ENCODE measurements around the gene RAB15. TPM values are rescaled to one million over a fixed set of nuclear protein-coding genes. Genes with fewer than 3 reads are reported as not detected.
A peak's percentile ranks its signal among the peaks of the same experiment; 100 is the strongest.

RAB15 gene
- total and polyA plus RNA-seq, 2 of the 8 experiments (the other 6 are each of a cell fraction or from before 2014, with no cell fraction given) = 38.8 to 58.1 TPM

GRCh38 chr14:64970041-64970440 is 2.1 kb downstream of the RAB15 start:
- H2AK5ac ChIP-seq (ENCODE audit: low read depth, low read length) = peak overlapping the region; percentile 88; the same call in 1 of the 2 replicates
- 96% methylated on average over 3 of the region's 3 CpGs; no CpG with 5 or more reads in 1 of the 2 experiments for WGBS, 2 experiments (ENCODE audit: extremely low coverage in 1 of 2, insufficient coverage in 1 of 2, insufficient read length in 1 of 2, insufficient replicate concordance in 2 of 2, low coverage in 1 of 2, low lambda C conversion rate in 2 of 2, missing lambda C conversion rate in 1 of 2)
- peak overlapping the region in 1 of 2 experiments; percentile 85; a peak in 1 of 4 replicates for H3K4me2 ChIP-seq (ENCODE audit: insufficient read depth in 1 of 2, low read depth in 2 of 2, low read length in 2 of 2)
- H3K79me2 ChIP-seq (ENCODE audit: control insufficient read depth in 1 of 2, insufficient read depth in 2 of 2, low read length in 2 of 2) = peaks cover 0 to 12% of the 10 kb centered on the region in 2 experiments; a peak in 1 of 4 replicates
- H3K23me2 ChIP-seq (ENCODE audit: low read depth, low read length) = no peaks in the 10 kb centered on the region; the same call in 1 of the 2 replicates
- H3K4me1 ChIP-seq (replicated peaks in 1 of 4; ENCODE audit: control insufficient read depth in 3 of 4, insufficient read depth in 4 of 4, low read length in 3 of 4) = peaks cover 0 to 28% (median 18%) of the 10 kb centered on the region in 4 experiments; a peak in 6 of 7 replicates
- no peak overlapping the region for H3K23ac ChIP-seq (ENCODE audit: insufficient read length)
- H4K91ac ChIP-seq (replicated peaks; ENCODE audit: insufficient read length, low read length) = peak overlapping the region; percentile 57
- peaks cover 0 to 2% of the 10 kb centered on the region in 2 experiments for H4K20me1 ChIP-seq (replicated peaks in 1 of 2; ENCODE audit: control insufficient read depth in 1 of 2, insufficient read depth in 2 of 2, low read length in 2 of 2)
- H3K9me3 ChIP-seq (ENCODE audit: insufficient read depth in 2 of 2, low read depth in 1 of 2, low read length in 1 of 2) = no peaks in the 10 kb centered on the region
- H3K56ac ChIP-seq (replicated peaks; ENCODE audit: insufficient read length, low read depth, low read length) = no peak overlapping the region
- no peak overlapping the region for H4K5ac ChIP-seq (ENCODE audit: insufficient read length, low read depth, low read length)
- H3K79me1 ChIP-seq (ENCODE audit: low read depth, low read length) = peaks cover 8% of the 10 kb centered on the region
- H4K8ac ChIP-seq (ENCODE audit: extremely low read depth, insufficient read depth, low read length) = no peak overlapping the region
- H2BK20ac ChIP-seq (ENCODE audit: low read length) = peak overlapping the region; percentile 77; the same call in 1 of the 2 replicates
- H2BK5ac ChIP-seq (ENCODE audit: low read depth, low read length) = no peak overlapping the region
- H3K27me3 ChIP-seq (replicated peaks in 1 of 4; ENCODE audit: control insufficient read depth in 3 of 4, extremely low read depth in 1 of 4, insufficient read depth in 3 of 4, low read length in 3 of 4) = peaks cover 0 to 21% (median 8%) of the 10 kb centered on the region in 4 experiments; a peak in 4 of 7 replicates
- no peaks in the 10 kb centered on the region for H3K36me3 ChIP-seq (ENCODE audit: control insufficient read depth in 2 of 4, insufficient read depth in 4 of 4, low read length in 3 of 4)
- no peak overlapping the region for H3K27ac ChIP-seq (ENCODE audit: low read depth, low read length)
- ChIA-PET CTCF (ENCODE audit: partially characterized antibody) (interaction anchor here (1.1 to 4.1 kb wide), 7 partner anchors 12 to 78 kb away, joined by 4 to 45 read pairs (median 9); partner anchors contain the start of gene FNTB), POLR2A (ENCODE audit: partially characterized antibody) (interaction anchor here (1.0 to 2.9 kb wide), 7 partner anchors 10 to 24 kb away, joined by 3 to 14 read pairs (median 6); no protein-coding TSS in a partner anchor)
- no peak for DNase-seq (ENCODE audit: low read depth in 1 of 2, low spot score in 2 of 2)
- no peak overlapping the region for H3K9ac ChIP-seq (replicated peaks in 1 of 4; ENCODE audit: extremely low read depth in 1 of 4, low read depth in 3 of 4, low read length in 3 of 4)
- H3K14ac ChIP-seq (ENCODE audit: insufficient read length) = no peak overlapping the region
- H3K4me3 ChIP-seq (ENCODE audit: extremely low read depth in 1 of 4, insufficient read depth in 2 of 4, low read depth in 3 of 4, low read length in 4 of 4) = no peak overlapping the region
- no peak overlapping the region for H3K4ac ChIP-seq (replicated peaks; ENCODE audit: insufficient read length, low read depth, low read length)
- peak overlapping the region; percentile 82; the same call in 1 of the 2 replicates for H2BK12ac ChIP-seq (ENCODE audit: low read depth, low read length)
- H2BK120ac ChIP-seq (replicated peaks; ENCODE audit: low read depth, low read length) = no peak overlapping the region
- H3K18ac ChIP-seq (ENCODE audit: extremely low read depth, low read length) = 0 out of 2 replicates have a peak overlapping the region, but pooled peaks have one; percentile 13
- FAIRE-seq = no peak
- H2BK15ac ChIP-seq (ENCODE audit: low read length) = 0 out of 2 replicates have a peak overlapping the region, but pooled peaks have one; percentile 85
- no peak overlapping the region for H2AFZ ChIP-seq (ENCODE audit: low read length)
- TF ChIP-seq CREB1 (IDR thresholded peaks at IDR 0.05) (no peak), ASH2L (IDR thresholded peaks at IDR 0.05; ENCODE audit: low read length) (no peak), YY1 (IDR thresholded peaks at IDR 0.05; ENCODE audit: low read depth, low read length) (no peak), CBX8 (IDR thresholded peaks at IDR 0.05; ENCODE audit: borderline replicate concordance, low read depth, low read length) (no peak), RFX5 (IDR thresholded peaks at IDR 0.05; ENCODE audit: borderline replicate concordance, low read depth, low read length) (no peak), SUZ12 (IDR thresholded peaks at IDR 0.05; ENCODE audit: low read length) (no peak), JUN (IDR thresholded peaks at IDR 0.05; ENCODE audit: low read depth, low read length) (no peak), NANOG (IDR thresholded peaks at IDR 0.05; ENCODE audit: insufficient read depth, low read depth, low read length, poor library complexity, severe bottlenecking) (no peak)

Data from H1 (cell line).